GM10266 (cell line): Measurements from ENCODE around the gene CTTNBP2NL.
"Not testable (repeated sequence)": the region's sequence is repeated elsewhere in the genome, so short reads cannot be mapped to it uniquely, and the experiment has no call there.

ENCODE experiments used
- DNase-seq: peaks from one replicate; pipeline ENCODE4 v3.0.0; 2012; ENCODE audit errors: extremely low spot score
- CTCF ChIP-seq: IDR thresholded peaks from 2 replicates; pipeline ENCODE4 v1.5.1; 2012; ENCODE audit warnings: mild to moderate bottlenecking, low read depth; ENCODE audit not compliant: control insufficient read depth, insufficient read depth; ENCODE audit errors: missing control alignments

Gene CTTNBP2NL

DNA sequence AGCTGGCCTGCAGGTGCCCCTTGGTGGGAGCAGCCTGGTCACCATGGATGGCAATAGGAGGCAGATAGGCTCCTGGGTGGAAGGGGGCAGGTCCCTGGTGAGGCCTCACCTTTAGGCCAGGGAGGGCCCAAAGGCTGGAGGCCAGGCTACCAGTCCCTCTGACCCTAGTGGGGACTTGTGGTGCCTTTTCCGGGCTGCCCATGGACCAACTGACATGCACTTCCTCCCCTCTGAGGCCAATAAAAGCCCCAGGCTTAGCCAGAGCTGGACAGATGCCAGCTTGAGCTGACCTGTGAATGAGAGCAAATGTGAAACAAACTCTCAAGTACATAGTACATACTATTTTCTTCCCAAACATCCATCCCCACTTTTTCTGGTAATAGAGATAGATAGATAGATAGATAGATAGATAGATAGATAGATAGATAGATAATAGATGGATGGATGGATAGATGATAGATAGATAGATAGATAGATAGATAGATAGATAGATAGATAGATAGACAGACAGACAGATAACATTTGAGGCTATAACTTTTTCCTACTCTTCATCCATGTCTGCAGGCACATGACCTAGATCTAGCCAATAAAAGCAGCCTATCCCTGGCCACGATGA is 9.2 kb upstream of the CTTNBP2NL start:
- DNase-seq: no peak
- no peak for TF ChIP-seq CTCF

DNA sequence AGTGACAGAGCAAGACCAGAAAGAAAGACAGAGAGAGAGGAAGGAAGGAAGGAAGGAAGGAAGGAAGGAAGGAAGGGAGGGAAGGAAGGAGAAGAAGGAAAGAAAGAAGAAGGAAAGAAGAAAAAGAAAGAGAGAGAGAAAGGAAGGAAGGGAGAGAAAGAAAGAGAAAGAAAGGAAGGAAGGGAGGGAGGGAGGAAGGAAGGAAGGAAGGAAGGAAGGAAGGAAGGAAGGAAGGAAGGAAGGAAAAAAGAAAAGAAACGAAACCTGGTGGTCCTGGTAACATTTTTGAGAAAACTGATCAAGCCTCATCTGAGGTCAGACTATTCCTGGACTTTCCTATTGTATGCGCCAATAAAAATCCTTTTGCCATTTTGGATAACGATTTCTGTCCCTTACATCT is 8.2 kb upstream of the CTTNBP2NL start:
- TF ChIP-seq CTCF: no peak

GRCh38 chr1:112388436-112388835 is 7.6 kb upstream of the CTTNBP2NL start:
- DNase-seq: no peak

More for the DNA sequence above, 8.2 kb upstream of the CTTNBP2NL start:
- no peak for DNase-seq

DNA sequence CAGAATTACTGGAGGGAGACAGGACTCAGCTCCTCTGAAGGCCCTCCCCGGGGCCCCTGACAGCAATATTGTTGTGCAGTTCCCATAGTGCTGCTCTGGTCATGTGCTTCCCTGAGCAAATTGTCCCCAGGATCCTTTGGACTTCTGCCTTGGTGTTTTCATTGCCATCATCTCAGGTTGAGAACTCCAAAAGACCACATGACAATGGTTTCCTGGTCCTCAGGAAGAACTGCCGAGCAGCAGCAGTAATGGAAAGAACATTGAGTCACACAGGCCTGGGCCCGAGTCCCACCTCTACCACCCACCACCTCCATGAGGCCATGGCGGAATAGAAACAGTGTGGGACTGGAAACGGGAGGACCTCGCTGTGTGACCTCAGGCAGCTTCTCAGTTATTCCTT is 6.3 kb upstream of the CTTNBP2NL start:
- TF ChIP-seq CTCF: no peak
- no peak for DNase-seq

More at GRCh38 chr1:112388436-112388835, 7.6 kb upstream of the CTTNBP2NL start:
- TF ChIP-seq CTCF: no peak

DNA sequence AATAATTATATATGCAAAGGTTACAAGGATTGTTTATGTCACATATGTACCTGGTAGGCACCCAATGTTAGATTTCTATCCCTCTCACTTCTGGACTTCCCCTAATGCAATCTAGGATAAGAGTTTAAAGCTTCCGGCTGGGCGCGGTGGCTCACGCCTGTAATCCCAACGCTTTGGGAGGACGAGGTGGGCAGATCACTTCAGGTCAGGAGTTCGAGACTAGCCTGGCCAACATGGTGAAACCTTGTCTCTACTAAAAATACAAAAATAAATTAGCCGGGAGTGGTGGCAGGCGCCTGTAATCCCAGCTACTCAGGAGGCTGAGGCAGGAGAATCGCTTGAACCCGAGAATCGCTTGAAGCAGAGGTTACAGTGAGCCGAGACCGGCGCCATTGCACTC is 5.7 kb upstream of the CTTNBP2NL start:
- not testable (repeated sequence) for DNase-seq

DNA sequence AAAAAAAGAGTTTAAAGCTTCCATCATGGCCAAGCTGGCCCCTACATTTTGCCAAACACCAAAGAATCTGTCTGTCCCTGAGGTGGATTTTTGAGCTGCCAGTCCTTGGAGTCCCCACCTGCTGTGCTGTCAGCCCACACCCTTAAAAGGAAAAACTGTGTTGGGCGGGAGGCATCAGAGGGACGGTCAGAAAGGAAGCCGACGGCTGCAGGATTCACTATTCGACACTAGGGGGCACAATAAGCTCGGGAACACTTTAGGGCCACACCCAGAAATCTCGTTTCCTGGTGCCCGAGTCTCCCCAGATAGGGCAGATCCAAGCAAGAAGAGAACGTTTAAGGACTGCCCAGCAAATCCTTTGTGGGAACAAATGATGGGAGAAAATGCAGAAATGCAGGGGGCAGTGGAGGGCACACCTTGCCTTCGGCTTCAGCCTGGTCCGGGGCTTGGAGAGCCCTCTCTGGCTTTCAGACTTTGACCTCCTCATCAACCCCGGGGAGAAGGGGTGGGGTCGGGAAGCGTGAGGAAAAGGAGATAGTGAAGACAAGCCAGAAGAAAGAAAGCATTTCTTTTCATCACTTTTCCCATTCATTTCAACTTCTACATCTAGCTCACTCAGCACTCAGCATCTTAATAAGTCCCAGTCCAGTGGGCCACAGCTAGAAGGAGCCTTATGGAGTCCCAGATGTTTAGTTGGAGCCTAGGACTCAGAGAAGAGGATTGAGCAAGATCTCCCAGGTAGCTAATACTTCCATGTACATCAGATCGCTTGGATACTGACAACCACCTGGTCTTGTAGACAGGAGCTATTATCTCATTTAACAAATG is 5.0 kb upstream of the CTTNBP2NL start:
- DNase-seq: peak; percentile 83
- TF ChIP-seq CTCF: peak; percentile 90

GRCh38 chr1:112391603-112391940 is 4.4 kb upstream of the CTTNBP2NL start:
- no peak for DNase-seq
- no peak for TF ChIP-seq CTCF
